ENCODE data around the gene NR3C2.

The NR3C2 gene

GRCh38 chr4:148263127-148263526, 179.1 kb downstream of the NR3C2 start:
- no peak for TF ChIP-seq CTCF (IDR thresholded peaks at IDR 0.05; ENCODE audit: low read depth, low read length, missing control alignments)
- no peak overlapping the region for H3K4me3 ChIP-seq (ENCODE audit: low read depth, low read length)
- no peak overlapping the region for H3K27ac ChIP-seq
- in situ Hi-C loops (cut with HindIII; ENCODE audit: low pct_ligation_motif_present, low sequenced_read_pairs), result no loop called here
- H3K27me3 ChIP-seq (replicated peaks), result no peaks in the 10 kb centered on the region
- no peak for DNase-seq
- no peaks in the 10 kb centered on the region for H3K36me3 ChIP-seq (replicated peaks)

DNA sequence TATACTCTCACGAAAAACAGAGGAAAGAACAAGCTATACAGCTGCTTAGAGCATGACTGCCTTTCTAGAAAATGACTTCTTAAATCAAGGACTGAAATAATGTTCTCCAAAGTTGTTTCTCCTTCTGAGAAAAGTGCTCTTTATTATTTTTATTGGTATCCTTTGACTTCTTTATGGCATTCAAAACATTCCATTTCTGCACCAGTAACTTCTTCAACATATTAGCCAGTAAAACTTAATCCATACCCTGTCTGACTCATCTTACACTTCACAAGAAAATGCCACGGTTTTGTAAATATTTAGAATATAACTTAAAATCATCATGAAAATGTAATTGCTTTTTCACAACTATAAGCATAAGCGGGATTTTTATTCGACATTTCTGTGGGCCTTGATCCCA, 180.4 kb downstream of the NR3C2 start:
- Histone ChIP-seq H3K27me3 (replicated peaks) (no peaks in the 10 kb centered on the region), H3K27ac (no peak overlapping the region), H3K4me3 (ENCODE audit: low read depth, low read length) (no peak overlapping the region), H3K36me3 (replicated peaks) (no peaks in the 10 kb centered on the region)
- TF ChIP-seq CTCF (IDR thresholded peaks at IDR 0.05; ENCODE audit: low read depth, low read length, missing control alignments), result no peak
- in situ Hi-C loops (cut with HindIII; ENCODE audit: low pct_ligation_motif_present, low sequenced_read_pairs), result no loop called here
- DNase-seq, result no peak

DNA sequence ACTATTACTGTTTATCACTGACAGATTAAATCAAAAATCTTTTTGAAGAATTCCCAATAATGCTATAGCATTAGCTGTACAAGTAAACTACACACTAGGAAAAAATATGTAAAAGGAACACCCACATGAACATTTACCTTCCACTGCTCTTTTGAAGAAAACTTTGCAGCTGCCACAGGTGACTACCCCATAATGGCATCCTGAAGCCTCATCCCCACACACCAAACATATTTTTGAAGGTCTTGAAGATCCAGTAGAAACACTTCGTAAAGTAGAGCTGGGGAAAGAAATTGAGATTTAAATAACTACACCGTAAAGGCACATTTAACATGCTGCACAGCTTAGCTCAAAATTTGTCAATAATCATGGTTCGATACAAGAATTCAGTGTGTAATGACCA, 182.4 kb downstream of the NR3C2 start:
- no peak for TF ChIP-seq CTCF (IDR thresholded peaks at IDR 0.05; ENCODE audit: low read depth, low read length, missing control alignments)
- Histone ChIP-seq H3K27ac (no peak overlapping the region), H3K27me3 (replicated peaks) (no peaks in the 10 kb centered on the region), H3K36me3 (replicated peaks) (no peaks in the 10 kb centered on the region), H3K4me3 (ENCODE audit: low read depth, low read length) (no peak overlapping the region)
- in situ Hi-C loops (cut with HindIII; ENCODE audit: low pct_ligation_motif_present, low sequenced_read_pairs), result no loop called here
- no peak for DNase-seq

- Histone ChIP-seq H3K27ac (no peak overlapping the region), H3K27me3 (replicated peaks) (no peaks in the 10 kb centered on the region), H3K36me3 (replicated peaks) (no peaks in the 10 kb centered on the region), H3K4me3 (ENCODE audit: low read depth, low read length) (no peak overlapping the region)
- no peak for DNase-seq
- TF ChIP-seq CTCF (IDR thresholded peaks at IDR 0.05; ENCODE audit: low read depth, low read length, missing control alignments), result no peak
- in situ Hi-C loops (cut with HindIII; ENCODE audit: low pct_ligation_motif_present, low sequenced_read_pairs), result no loop called here
Measured at GRCh38 chr4:148258535-148258934, 183.7 kb downstream of the NR3C2 start.

- Histone ChIP-seq H3K27me3 (replicated peaks) (no peaks in the 10 kb centered on the region), H3K4me3 (ENCODE audit: low read depth, low read length) (no peak overlapping the region), H3K27ac (no peak overlapping the region), H3K36me3 (replicated peaks) (no peaks in the 10 kb centered on the region)
- TF ChIP-seq CTCF (IDR thresholded peaks at IDR 0.05; ENCODE audit: low read depth, low read length, missing control alignments), result no peak
- in situ Hi-C loops (cut with HindIII; ENCODE audit: low pct_ligation_motif_present, low sequenced_read_pairs), result no loop called here
- no peak for DNase-seq
Measured at GRCh38 chr4:148255344-148255720, 186.9 kb downstream of the NR3C2 start.

GRCh38 chr4:148254621-148255343, 187.4 kb downstream of the NR3C2 start:
- in situ Hi-C loops (cut with HindIII; ENCODE audit: low pct_ligation_motif_present, low sequenced_read_pairs), result no loop called here
- no peak for TF ChIP-seq CTCF (IDR thresholded peaks at IDR 0.05; ENCODE audit: low read depth, low read length, missing control alignments)
- Histone ChIP-seq H3K36me3 (replicated peaks) (no peaks in the 10 kb centered on the region), H3K27me3 (replicated peaks) (no peaks in the 10 kb centered on the region), H3K4me3 (ENCODE audit: low read depth, low read length) (no peak overlapping the region), H3K27ac (no peak overlapping the region)
- DNase-seq, result no peak

All from brain microvascular endothelial cell (primary cell).